SK-N-SH treated with all-trans-retinoic acid at 6 μM for 48 hours (cell line): ENCODE measurements around the gene TRDMT1.

Experiments
- PPARA ChIP-seq: fragments of 250-450 bp; sonication (Bioruptor Pico); IDR thresholded peaks from 2 replicates; pipeline ENCODE4 v1.5.0; 2020; ENCODE audit warnings: mild to moderate bottlenecking, borderline replicate concordance
- RARB ChIP-seq: fragments of 250-450 bp; sonication (Bioruptor Pico); IDR thresholded peaks from 2 replicates; pipeline ENCODE4 v1.8.0; 2021; ENCODE audit warnings: mild to moderate bottlenecking, moderate library complexity
- ZFP3 ChIP-seq: fragments of 250-450 bp; sonication (Bioruptor Pico); IDR thresholded peaks from 2 replicates; pipeline ENCODE4 v1.5.0; 2020; ENCODE audit warnings: mild to moderate bottlenecking, moderate library complexity
- ZNF565 ChIP-seq: fragments of 450-650 bp; formaldehyde crosslinking; conservative IDR thresholded peaks from 2 replicates; pipeline ENCODE4 v1.5.0; 2020; ENCODE audit warnings: low read depth, mild to moderate bottlenecking, moderate library complexity
- ZNF70 ChIP-seq: fragments of 450-650 bp; formaldehyde crosslinking; IDR thresholded peaks from 2 replicates; pipeline ENCODE4 v1.5.0; 2020; ENCODE audit warnings: mild to moderate bottlenecking, moderate library complexity
- TF ChIP-seq, protein P1 (sequence below): fragments of 250-450 bp; sonication (Bioruptor Pico); IDR thresholded peaks from 2 replicates; pipeline ENCODE4 v1.8.0; 2021; ENCODE audit warnings: low read depth, mild to moderate bottlenecking, moderate library complexity, borderline replicate concordance
- TF ChIP-seq, protein P2 (sequence below): fragments of 250-450 bp; sonication (Bioruptor Pico); IDR thresholded peaks from 2 replicates; pipeline ENCODE4 v1.8.0; 2020; ENCODE audit warnings: mild to moderate bottlenecking, moderate library complexity, borderline replicate concordance

DNA sequence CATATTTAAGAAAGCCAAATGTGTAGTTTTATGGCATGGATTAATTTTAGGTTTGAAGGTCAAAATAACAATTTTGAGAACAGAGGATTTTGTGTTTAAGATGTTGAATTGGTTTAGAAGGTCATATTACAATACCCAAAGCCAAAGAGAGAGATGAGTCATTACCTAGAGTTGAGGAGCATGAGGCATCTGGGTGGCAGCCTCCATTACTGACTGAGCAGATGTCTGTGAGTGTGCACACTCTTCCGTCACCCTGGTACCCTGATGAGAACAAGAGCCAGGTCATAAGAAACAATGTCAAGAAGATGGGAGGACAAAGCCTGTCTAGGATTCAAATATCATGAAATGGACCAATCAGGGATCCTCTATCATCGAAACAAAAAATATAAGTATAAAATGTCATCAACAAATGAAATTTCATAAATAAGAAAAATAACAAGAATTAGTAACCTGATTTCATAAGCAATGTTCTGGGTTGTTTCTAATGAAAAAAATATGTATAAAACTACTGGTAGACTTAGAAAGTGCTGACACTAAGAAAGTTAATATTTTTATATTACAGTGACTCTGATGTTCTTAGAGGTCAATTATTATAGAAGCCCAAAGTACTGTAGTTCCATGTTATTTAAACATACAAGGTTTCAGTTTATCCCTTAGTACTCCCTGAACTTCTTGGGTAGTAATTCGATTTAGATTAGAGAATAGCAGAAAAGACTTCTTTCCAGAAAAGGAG, 91.8 kb downstream of the TRDMT1 start:
- TF ChIP-seq, protein P1, sequence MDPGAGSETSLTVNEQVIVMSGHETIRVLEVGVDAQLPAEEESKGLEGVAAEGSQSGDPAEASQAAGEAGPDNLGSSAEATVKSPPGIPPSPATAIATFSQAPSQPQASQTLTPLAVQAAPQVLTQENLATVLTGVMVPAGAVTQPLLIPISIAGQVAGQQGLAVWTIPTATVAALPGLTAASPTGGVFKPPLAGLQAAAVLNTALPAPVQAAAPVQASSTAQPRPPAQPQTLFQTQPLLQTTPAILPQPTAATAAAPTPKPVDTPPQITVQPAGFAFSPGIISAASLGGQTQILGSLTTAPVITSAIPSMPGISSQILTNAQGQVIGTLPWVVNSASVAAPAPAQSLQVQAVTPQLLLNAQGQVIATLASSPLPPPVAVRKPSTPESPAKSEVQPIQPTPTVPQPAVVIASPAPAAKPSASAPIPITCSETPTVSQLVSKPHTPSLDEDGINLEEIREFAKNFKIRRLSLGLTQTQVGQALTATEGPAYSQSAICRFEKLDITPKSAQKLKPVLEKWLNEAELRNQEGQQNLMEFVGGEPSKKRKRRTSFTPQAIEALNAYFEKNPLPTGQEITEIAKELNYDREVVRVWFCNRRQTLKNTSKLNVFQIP (CRISPR knock-in tag) = no peak
- TF ChIP-seq RARB (CRISPR knock-in tag) (no peak), ZFP3 (CRISPR knock-in tag) (no peak), ZNF70 (peak; percentile 43; the same call in 1 of the 2 replicates), PPARA (CRISPR knock-in tag) (no peak), ZNF565 (no peak)
- TF ChIP-seq, protein P2, sequence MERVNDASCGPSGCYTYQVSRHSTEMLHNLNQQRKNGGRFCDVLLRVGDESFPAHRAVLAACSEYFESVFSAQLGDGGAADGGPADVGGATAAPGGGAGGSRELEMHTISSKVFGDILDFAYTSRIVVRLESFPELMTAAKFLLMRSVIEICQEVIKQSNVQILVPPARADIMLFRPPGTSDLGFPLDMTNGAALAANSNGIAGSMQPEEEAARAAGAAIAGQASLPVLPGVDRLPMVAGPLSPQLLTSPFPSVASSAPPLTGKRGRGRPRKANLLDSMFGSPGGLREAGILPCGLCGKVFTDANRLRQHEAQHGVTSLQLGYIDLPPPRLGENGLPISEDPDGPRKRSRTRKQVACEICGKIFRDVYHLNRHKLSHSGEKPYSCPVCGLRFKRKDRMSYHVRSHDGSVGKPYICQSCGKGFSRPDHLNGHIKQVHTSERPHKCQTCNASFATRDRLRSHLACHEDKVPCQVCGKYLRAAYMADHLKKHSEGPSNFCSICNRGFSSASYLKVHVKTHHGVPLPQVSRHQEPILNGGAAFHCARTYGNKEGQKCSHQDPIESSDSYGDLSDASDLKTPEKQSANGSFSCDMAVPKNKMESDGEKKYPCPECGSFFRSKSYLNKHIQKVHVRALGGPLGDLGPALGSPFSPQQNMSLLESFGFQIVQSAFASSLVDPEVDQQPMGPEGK (CRISPR knock-in tag) = no peak
